Mucosa of gallbladder (tissue), 1 donor: Measurements from ENCODE around the gene AP3B2. TPM values are rescaled to one million over a fixed set of nuclear protein-coding genes. Genes with fewer than 3 reads are reported as not detected.

Experiments used
- DNase-seq: peaks from one replicate; pipeline ENCODE4 v3.0.0-alpha.2; 2020; ENCODE audit warnings: low spot score
- total RNA-seq: library from RNA; stranded (reverse); gene quantifications from one replicate; pipeline ENCODE4 v1.2.1, GENCODE V29; 2021
- donor health status: DM: no; HTN: no; CAD: no.

Gene AP3B2
- total RNA-seq, 1 donor from 2014 or later, result 0.69 TPM

DNA sequence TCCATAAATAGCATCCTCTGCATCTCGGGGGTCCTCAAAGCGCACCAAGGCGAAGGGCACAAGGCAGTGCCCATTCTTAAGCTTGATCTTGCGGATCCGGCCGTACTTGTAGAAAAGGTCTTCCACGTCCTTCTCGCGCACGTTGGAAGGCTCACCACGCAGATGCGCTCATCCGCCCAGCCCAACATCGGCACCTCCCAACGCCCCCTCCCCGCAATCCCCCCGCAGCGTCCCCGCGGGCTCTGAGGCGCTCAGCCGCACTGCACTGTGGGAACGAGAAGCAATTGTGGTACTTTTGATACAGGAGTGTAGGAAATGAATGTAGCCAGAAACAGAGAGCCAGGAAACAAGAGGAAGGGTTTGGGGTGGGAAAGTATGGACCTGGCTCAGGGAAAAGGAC is 17.5 kb downstream of the AP3B2 start:
- no peak for DNase-seq

DNA sequence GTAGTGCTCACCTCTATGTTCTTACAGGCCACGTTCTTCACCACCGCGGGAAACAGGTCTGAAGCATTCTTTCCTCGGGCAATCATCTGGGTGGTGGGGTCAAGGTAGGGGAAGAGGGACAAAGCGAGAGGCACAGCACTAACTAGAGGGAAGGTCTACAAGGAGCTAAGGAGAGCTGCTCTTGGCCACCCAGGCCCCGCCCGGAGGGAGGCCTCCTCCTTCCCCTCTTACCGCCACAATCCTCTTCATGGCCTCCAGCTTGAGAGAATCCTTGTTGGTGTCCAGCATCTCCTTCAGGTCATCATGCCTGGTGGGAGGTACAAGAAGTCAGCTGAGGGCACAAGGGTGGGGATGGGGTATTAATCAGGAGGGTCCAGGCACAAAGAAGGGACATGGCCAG is 20.5 kb downstream of the AP3B2 start:
- DNase-seq, result no peak

DNA sequence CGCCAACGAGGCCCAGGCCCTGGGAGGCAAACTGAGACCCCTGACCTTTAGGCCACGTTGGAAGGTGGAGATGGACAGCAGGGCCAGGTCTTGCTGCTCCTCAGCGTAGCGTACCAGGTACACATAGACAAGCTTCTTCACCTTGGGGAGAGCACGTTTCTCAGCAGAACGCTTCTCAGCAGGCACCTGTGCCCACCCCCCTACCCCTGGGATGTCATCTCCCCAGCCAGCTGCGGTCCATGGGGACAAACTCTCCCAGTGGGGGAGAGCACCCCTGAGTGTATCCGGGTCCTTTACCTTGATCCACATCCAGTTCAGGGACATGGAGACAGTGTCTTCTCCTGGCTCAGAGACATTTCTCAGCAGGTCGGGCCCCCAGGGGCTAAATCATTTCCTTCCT is 21.0 kb downstream of the AP3B2 start:
- DNase-seq, result no peak

- DNase-seq, result no peak
Measured at GRCh38 chr15:82681371-82681770, 28.3 kb downstream of the AP3B2 start.

- DNase-seq, result peak; percentile 68
Measured at GRCh38 chr15:82680200-82681102, 29.2 kb downstream of the AP3B2 start.

- no peak for DNase-seq
Measured at GRCh38 chr15:82679626-82680199, 30.0 kb downstream of the AP3B2 start.

- no peak for DNase-seq
Measured at GRCh38 chr15:82677720-82678323, 31.9 kb downstream of the AP3B2 start.

GRCh38 chr15:82674873-82675272 is 34.8 kb downstream of the AP3B2 start:
- DNase-seq, result no peak

DNA sequence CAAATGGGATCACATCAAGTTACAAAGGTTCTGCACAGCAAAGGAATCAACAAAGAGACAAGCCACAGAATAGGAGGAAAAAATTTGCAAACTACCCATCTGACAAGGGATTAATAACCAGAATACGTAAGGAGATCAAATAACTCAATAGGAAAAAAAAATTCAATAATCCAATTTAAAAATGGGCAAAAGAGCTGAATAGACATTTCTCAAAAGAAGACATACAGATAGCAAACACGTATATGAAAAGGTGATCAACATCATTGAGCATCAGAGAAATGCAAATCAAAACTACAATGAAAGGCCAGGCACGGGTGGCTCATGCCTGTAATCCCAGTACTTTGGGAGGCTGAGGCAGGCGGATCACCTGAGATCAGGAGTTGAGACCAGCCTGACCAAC is 39.0 kb downstream of the AP3B2 start:
- no peak for DNase-seq

DNA sequence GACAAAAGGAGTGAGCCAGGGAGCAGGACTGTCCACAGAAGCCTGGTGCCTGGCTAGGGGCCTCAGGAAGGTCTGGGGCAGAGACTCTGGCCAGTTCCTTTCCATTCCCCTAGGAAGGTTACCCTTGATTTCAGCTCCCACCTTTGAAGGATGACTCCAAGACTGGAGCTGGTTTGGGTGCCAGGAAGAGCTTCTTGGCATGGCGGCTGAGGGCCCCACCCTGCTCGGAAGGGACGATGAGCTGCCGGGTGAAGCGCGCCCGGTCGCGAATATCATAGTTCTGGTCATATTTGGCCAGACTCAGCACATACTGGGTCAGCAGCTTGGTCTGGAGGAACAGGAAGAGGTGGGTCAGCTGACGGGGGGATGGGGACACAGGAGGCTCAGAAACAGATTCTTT is 43.1 kb downstream of the AP3B2 start:
- no peak for DNase-seq

DNA sequence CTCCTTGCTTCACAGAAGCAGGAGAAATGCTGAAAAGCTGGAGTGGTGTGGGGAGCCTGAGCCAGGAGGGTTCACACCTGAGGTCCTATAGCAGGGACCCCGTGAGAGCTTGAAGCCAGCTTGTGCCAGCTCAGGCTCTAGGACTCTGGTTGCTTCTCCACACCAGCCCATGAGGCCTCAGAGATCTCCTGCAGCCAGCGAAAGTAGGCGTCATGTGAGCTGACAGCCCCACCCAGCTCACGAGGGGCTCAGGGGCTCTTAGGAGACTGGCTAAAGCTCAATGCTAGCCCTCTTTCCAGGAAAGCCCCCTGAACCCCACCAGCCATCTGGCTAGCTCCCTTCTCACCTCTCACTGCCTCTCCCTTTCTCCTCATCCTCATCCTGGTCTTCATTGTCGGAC is 45.7 kb downstream of the AP3B2 start:
- DNase-seq, result no peak

DNA sequence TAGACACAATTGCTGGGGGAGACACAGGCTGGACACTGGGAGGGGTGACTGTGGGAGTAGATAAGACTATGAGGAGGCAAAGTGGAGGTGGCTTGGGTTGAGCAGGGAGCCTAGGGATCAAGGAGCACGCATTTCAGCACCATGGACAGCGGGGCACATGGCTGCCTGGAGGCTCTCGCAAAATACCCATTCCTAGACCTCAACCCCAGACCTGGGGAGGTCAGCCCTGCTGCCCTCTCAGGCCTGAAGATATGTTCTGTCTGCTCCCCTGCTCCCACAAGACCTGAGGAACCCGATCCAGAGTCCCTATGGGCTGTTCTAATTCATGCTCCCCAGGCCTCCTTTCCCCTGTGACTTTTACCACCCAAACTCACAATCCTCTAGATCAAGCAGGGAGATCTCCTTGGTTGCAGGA is 46.5 kb downstream of the AP3B2 start:
- peak; percentile 49 for DNase-seq

DNA sequence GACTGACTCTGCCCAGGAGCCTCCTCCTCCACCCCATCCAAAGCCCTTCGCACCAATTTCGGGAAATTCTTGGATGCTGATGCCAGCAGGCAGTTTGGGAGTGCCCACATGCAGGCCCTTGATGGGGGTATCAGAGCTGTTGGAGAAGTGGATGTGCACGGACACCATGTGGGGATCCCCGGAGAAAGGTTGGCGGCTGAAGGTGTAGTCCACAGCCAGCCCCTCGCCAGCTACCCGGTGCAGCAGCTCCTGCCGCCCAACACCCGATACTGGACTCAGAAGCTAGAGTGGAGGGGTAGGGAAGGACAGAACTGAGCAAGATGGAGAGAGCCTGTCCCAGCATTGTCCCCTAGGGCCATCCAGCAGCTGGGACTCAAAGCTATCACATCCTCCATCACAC is 47.0 kb downstream of the AP3B2 start:
- DNase-seq, result no peak

DNA sequence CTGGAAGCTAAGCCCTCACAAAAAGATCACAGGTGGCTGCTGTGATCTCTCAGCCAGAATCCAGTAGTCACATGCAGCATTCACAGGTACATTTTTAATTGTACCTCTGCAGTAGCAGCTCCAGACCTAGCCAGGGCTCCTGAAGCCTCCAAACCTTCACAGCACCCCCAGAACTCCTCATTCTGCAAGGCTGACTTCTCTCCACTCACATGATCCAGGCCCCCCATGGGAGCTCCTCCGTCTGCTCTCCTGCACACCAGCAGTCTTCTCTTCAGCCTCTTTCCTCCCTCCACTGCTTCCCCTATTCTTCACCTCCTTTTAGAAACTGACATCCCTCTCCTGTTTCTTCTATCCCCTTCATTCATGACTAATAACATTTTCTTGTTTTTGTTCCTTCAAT is 49.3 kb downstream of the AP3B2 start:
- no peak for DNase-seq

- no peak for DNase-seq
Measured at GRCh38 chr15:82656641-82657266, 52.9 kb downstream of the AP3B2 start.

- no peak for DNase-seq
Measured at GRCh38 chr15:82655606-82656005, 54.1 kb downstream of the AP3B2 start.

GRCh38 chr15:82653483-82654168 is 56.0 kb downstream of the AP3B2 start:
- DNase-seq, result no peak

DNA sequence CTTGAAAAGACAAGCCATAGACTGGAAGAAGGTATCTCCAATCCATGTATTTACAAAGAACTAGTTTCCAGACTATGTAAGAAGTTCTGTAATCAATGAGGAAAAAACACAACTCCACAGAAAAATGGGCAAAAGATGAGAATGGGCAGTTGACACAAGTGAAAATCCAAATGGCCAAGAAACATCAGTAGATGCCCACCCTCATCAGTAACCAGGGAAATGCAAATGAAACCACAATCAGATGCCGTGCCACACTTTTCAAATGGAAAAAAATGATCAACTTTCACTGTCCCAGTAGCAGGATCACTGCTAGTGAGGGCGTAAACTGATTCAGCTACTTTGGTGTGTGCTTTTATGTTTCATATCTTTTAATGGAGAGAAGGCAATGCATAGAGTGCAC is 58.0 kb downstream of the AP3B2 start:
- DNase-seq, result no peak

GRCh38 chr15:82650046-82650670 is 59.5 kb downstream of the AP3B2 start:
- no peak for DNase-seq

GRCh38 chr15:82649226-82649999 is 60.3 kb downstream of the AP3B2 start:
- no peak for DNase-seq
